ENCODE measurements around the gene VWC2.

VWC2 gene

DNA sequence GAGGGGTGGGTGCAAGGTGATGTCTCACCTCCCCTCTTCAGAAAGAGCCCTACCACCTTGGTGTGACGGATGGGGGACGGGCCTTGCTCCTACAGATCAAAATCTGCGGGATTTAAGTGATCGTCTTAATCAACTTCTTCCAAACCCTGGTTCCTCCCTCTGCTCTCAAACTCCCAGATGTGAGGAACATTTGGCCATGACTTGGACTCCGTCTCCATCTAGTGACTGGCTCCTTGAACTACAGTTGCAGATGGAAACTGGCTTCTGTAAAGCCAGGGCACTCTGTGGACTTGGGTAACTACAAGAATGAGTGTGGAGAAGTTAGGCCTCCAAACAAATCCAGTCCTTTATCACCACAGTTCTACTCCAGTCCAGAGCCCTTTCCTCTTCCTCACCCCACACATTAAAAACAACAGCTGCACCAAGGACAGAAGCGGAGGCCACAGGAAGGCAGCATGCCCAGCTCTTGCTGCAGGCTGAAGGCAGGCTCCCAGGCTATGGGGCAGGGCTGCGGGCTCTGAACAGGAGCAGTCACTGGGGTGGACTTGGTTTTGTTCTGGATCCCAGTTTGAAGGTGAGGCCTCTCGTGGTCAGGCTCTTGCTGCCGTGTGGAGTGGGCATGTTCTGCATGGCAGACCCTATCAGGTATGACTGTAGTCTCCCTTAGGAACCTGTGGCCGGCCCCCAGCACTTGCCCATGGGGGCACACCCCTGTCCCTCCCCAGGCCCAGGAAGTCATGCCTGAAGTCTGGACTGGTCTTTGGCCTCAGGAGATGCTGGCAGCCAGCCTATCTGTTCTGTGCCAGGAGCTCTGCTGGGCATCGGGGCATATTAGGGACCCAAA is 79.4 kb downstream of the VWC2 start:
- peak; percentile 34 for DNase-seq

GRCh38 chr7:49855281-49855980 is 82.0 kb downstream of the VWC2 start:
- no peak for DNase-seq

DNA sequence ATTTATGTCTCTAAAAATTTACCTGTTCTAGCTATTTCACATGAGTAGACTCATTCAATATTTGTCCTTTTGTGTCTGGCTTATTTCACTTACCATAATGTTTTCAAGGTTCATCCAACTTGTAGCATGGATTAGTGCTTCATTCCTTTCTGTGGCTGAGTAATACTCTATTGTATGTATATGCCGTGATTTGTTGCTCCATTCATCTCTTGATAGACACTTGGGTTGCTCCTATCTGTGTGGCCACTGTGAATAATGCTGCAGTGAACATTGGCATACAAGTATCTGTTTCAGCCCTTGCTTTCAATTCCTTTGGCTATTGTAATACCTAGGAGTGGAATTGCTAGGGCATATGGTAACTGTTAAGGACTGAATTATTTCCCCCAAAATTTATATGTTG is 86.9 kb downstream of the VWC2 start:
- no peak for DNase-seq

DNA sequence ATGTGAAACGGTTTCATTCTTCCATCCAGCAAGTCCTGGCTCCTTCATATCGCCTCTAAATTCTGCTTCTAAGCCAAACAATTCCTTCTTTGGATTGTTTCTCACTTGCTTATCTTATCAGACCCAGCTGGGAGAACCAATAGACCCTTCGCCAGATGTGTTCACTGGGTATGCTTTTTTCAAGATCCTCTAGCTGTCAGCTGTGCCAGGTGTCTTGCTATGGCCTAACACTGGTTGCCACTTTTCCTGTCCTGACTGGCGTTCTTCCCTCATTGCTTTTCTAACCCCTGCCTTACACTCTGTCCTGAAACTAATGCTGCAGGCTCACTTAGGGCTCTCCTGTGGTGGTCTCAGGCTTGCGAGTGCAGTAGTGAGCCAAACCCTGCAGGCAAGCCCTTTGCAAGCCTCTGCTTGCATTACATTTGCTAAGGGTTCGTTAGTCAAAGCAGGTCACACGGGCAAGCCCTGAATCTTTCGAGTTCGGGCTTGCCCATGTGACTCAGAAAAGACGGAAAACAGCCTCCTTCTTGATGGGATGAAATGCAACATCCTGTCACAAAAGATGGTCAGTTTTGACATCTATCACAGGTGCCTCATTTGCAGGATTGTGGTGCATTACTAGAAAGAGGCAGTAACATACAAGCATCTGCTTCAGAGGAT is 92.8 kb downstream of the VWC2 start:
- DNase-seq, result no peak

DNA sequence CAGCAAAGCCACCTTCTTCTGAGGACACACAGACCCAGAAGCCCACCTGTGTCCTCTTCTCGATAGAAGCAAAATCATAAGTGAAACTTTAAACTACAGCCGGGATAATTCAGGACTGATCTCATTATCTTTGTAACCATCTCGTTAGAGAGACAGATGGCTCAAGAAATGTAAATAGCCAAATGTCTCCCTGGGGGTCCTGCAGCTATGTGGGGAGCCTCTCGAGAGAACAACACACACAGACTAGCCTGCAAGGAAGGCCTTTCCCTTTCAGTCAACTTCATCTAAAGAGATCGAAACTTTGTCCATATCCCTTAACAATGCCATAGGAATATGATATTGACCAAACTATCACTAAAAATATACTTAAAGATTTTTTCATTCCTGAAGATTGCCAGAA is 93.5 kb downstream of the VWC2 start:
- DNase-seq, result no peak

DNA sequence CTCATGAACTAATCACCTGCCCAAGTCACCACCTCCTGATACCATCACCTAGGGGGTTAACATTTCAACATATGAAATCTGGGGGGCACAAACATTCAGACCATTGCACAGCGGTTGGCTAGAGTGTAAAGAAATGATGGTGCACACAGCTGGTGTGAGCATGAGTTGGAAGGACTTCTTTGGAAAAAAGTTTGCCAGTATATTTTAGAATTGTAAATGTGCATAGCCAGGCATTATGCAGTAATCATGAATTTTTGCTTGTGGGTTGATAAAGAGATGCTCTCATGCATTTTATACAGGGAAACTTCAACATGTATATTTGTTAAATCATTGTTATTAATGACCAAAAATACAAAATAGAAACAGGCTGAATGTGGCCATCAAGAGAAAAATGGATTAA is 100.0 kb downstream of the VWC2 start:
- no peak for DNase-seq

GRCh38 chr7:49875336-49875735 is 101.9 kb downstream of the VWC2 start:
- no peak for DNase-seq

DNA sequence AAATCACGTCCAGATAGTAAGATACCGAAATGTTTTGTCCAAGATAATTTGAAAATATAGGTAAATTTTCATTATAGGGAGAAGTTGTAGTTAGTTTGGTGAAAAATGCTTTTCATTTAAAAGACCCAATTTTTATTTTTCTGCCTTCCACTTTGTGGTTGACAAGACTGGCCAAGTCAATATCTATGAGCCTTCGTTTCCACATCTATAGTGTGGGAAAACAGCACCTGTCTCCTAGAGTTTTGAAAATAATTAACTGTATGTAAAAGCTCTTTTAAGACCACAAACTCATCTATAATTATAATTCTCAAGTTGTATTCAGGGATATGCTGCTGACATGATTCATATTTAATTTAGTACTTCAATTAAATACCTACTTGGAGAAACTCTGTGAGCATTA is 102.8 kb downstream of the VWC2 start:
- no peak for DNase-seq

- no peak for DNase-seq
These were observed 104.7 kb downstream of the VWC2 start for GRCh38 chr7:49878089-49878488.

DNA sequence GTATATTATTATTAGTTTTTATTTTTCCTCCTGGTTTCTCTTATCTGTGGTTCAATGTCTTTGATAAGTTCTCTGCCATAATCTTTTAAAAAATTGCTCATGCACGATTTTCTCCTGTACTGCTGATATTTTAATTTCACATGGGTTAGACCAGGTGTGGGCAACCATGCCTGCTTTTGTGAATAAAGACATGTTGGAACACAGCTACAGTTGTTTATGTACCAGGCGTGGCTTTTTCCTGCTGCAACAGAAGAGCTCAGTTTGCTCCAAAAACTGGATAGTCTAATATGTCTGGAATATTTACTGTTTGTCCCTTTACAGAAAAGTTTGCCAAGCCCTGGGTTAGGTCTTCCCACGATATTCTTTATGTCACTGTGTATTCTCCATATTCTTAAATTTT is 105.2 kb downstream of the VWC2 start:
- no peak for DNase-seq

GRCh38 chr7:49883933-49884332 is 110.5 kb downstream of the VWC2 start:
- DNase-seq, result no peak

DNA sequence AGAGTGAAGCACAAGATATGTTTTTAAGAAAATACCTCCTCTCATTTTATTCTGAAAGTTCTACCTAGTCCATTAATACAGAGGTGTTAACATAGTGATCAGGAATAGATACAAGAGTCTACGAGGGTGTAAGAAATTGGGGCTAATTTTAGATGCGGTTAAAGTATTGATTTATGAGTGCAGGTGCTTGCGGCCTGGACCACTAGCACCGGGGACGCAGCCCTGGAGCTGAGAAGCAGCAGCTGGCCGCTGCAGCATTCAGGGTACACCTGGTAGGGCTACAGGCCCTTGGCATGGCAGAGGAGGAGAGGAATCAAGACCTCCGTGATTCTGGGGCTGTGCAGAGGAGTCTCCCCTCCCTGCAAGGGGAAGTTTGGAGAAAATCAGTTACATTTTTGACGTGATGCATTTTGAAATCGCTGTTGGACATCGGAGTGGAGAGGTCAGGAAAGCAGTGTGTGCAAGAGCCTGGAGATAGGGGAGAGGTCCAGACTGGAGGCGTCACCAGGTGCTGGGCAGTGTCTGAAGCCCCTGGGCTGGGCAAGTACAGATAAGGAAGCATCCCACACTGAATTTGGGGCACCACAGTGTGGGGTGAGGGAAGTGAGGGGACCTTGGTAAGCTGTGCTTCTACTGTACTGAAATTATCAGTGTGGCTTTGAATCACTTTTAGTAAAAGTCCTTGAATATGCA is 112.3 kb downstream of the VWC2 start:
- DNase-seq, result no peak

GRCh38 chr7:49892481-49892880 is 119.0 kb downstream of the VWC2 start:
- no peak for DNase-seq

DNA sequence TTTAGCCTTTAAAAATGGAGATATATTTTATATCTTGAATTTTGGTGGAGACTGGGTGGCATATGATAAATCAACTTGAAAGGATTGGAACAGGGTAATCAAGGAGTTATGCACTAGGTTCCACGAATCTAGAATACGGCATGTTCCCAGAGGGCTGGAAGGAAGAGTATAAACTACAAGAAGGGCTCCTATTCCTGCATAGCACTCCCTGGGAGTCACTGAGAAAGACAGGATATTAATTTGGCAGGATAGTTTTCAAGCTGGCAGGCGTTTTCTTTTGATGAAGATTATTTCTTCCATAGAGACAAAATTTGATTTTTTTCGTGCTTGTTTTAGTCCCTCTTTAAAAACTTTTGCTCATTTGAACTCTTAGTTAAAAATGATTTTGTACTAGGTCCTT is 119.7 kb downstream of the VWC2 start:
- DNase-seq, result no peak

DNA sequence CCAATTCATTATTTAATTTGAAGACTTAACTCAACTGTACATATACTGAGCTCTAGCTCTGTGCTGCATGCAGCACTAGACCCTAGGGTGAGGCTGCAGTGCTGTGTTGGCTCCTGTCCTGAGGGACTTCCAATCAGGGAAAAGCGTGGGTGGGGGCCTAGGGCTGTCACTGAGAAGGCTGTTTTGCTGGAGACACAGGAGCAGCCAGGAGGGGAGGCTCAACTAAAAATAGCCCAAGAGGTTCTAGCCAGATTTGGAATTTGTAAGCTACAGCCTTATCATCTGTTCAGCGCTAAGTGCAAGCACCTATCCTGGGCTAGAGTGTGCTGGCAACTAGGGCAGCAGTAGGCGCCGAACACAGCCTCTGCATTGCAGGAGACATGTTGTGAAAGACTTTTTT is 121.1 kb downstream of the VWC2 start:
- no peak for DNase-seq

DNA sequence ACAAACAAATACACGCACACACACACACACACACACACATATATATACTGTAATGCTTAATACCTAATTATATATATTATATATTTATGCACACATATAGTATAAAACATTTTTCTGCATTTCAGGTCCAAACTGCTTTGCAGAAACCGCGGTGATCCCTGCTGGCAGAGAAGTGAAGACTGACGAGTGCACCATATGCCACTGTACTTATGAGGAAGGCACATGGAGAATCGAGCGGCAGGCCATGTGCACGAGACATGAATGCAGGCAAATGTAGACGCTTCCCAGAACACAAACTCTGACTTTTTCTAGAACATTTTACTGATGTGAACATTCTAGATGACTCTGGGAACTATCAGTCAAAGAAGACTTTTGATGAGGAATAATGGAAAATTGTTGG is 138.5 kb downstream of the VWC2 start:
- DNase-seq, result no peak

- DNase-seq, result no peak
These were observed 153.3 kb downstream of the VWC2 start for GRCh38 chr7:49926720-49927119.

DNA sequence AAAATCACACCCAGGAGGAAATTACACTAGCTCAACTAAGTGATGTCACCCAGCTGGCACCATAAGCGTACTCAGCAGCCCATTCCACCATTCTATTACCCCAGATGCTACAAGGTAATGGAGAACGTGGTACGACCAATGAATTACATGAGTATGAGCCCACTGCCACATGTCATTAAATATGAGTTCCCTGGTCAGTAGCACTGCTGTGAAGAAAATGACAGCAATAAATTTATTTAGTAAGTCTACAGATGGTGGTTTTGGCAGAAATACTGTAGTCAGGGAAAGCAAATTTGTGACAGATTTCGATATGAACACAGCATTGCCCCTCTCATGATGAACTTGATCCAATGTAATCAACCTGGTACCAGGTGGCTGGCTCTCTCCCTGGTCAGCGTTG is 154.2 kb downstream of the VWC2 start:
- DNase-seq, result no peak

DNA sequence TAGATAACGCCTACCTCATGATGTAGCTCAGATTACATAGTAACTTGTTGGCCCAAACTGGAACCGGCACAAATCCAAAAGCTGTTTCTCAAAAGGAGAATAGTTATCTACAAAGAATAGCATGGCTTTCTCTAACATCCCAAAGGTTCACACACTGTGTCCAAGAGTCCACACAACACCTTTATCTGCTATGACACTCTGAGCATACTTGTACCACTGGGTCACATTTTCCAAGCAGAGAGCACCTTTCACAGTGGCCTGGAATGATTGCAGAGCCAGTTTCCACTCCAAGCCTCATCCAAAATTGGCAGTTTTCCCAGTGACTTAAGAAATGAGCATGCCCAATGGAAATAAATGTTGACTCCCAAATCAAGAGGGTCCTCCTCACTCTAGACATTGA is 155.3 kb downstream of the VWC2 start:
- no peak for DNase-seq

DNA sequence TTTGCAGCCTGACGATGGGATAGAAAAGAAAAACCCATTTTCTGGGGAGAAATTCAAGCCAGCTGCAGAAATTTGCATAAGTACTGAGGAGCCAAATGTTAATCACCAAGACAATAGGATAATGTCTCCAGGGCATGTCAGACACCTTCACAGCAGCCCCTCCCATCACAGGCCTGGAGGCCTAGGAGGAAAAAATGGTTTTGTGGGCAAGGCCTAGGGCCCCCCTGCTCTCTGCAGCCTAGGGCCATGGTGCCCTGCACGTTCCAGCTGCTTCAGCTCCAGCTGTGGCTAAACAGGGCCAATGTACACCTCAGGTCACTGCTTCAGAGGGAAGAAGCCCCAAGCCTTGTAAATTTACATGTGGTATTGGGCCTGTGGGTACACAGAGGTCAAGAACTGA is 158.2 kb downstream of the VWC2 start:
- no peak for DNase-seq

DNA sequence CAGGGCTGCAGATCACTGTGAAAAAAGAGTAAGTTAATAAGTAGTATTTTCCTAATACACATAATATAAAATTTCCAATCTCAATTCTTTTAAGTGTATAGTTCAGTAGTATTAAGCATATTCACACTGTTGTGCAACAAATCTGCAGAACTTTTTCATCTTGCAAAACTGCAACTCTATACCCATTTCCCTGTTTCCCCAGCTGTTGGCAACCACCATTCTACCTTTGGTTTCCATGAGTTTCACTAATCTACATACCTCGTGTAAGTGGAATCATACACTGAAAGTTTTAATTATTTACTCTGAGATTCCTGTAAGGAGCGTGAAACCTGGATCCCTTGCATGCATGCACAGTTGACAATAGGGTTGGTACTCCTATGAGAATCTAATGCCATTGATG is 164.2 kb downstream of the VWC2 start:
- DNase-seq, result no peak
